NCI-H82 treated with DMSO at 0.1 percent for 48 hours (cell line): ENCODE data around the gene ZNF121.
A peak's percentile ranks its signal among the peaks of the same experiment; 100 is the strongest.
"Not testable (repeated sequence)": the region's sequence is repeated elsewhere in the genome, so short reads cannot be mapped to it uniquely, and the experiment has no call there.

Experiments used
- DNase-seq: peaks from one replicate; lab custom pipeline; 2025; ENCODE audit not compliant: unreplicated experiment; lab: John Stamatoyannopoulos, UW

The ZNF121 gene

DNA sequence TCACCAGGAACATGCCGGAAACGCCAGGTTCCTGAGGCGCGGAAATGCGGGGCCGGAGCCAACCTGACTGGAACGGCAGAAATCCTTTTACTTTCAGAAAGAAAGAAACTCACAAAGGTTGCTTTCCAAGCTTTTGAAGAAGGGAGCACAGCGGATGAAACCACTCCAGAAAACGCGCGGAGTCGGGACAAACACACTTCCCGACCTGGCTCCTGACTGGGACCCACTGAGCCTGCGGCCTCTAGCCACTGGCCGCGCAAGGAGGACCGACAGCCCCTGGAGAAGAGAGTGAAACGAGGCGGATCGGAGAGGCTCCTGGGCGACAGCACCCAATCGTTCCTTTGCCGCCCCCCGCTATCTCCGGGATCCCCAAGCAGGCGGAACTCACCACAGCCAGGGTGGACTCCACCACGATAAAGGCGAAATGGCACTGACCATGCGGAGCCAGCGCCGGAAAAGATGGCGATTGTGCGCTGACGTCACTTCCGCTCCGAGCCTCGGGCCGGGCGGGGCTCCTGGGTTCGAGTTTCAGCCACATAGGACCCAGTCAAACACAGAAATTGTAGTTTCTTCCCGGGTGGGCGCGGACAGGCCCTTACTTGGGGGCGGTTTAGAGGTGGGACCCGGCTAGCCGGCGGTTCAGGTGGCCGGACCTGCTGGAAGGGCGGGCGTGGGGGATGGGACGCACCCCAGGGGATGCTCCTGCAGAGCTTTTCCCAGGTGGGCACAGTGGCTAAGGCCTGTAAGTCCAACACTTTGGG lies at the start of gene ZNF121:
Gene ZNF121 (minus strand): TSS at position 432 of the 761 bp plus-strand sequence. CDS start 16,407 bp downstream, outside the sequence.
- peak; percentile 3 for DNase-seq

DNA sequence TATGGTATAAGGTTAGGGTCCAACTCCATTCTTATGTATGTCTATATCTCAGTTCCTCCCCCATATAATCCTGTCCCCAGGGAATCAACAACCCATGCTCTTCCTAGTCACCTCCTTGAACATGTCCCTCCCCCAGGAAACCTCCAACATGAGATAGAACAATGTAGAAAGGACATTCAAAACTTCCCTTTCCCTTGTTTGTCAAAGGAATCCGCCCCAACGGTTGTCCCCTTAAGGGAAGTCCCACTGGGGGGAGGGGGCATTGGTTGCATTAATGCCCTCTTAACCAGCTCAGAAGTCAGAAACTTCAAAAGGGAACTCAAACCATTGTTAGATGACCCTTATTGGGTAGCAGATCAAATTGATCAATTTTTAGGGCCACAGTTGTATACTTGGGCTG lies 43.6 kb upstream of the ZNF121 start:
- DNase-seq = no peak

DNA sequence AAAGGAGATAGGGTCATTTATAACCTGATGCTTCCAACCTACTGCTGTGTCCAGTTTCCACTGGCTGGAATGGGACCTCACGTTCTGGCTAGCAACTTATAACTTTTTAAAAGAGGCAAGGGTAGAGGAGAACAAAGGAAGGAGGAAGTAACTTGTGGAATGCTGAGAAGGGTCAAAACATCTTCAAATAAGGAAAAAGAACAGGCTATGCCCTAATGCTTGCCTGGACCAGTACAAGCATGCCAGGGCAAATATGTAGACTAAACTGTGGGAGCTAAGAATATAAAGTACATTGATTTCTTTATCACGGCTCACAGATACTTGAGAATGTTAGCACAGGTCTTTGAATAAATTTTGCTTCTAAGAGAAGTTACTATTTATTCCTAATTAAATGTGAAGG lies 38.2 kb upstream of the ZNF121 start:
- no peak for DNase-seq

DNA sequence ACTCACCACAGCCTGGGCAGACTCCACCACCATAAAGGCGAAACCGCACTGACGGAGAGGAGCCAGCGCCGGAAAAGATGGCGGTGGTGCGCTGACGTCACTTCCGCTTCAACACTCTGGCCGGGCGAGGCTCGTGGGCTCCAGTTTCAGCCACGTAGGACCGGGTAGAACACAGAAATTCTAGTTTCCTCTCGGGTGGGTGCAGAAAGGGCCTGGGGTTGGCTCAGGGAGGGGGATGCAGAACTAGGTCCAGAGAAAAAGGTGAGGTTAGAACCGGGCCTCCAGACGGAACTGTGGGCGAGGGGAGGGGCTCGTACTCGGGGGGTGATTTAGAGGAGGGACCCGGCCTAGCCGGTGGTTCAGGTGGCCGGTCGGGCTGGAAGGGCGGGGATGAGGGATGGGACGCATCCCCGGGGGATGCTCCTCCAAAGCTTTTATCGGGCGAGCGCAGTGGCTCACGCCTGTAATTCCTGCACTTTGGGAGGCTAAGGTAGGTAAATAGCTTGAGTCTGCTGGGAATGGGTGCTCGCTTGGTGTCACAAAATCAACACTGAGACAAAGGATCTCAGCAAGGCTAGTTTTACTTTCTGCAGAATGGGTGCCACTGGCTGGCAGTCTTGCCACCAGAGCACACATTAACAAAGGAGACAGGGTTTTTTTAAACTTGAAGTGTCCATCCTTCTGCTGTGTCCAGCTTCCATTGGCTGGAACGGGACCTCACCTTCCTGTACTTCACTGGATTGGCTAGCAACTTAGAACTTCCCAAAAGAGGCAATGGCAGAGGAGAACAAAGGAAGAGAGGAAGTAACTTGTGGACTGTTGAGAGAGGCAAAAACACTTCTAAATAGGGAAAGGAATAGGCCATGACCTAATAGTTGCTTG lies 37.1 kb upstream of the ZNF121 start, which contains the start of gene ZNF561:
Gene ZNF561 (minus strand): TSS at position 77 of the 882 bp plus-strand sequence. CDS start 1,776 bp downstream, outside the sequence.
- DNase-seq = peak; percentile 31

DNA sequence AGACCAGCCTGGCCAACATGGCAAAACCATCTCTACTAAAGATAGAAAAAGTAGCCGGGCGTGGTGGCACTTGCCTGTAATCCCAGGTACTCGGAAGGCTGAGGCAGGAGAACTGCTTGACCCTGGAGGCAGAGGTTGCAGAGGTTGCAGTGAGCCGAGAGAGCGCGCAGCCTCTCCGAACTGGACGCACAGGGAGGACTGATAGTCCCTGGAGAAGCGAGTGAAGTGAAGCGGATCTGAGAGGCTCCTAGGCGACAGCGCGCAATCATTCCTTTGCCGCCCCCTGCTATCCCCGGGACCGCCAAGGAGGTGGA lies 36.5 kb upstream of the ZNF121 start:
- no peak for DNase-seq

DNA sequence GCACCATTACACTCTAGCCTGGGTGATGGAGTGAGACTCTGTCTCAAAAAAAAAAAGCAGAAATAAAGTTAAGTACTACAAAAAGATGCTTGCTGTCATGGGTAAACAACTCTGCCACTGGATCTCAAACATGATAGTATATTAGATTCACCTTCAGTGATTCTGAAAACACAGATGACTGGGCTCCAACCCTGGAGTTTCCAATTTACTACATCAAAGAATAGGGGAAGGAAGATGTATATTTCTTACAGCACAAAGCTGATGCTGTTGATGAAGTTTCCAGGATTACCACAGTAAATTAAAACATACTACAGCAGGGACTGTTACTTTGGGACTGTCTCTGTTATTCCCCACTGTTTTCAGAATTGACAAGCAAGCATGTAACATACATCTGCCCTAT lies 31.5 kb upstream of the ZNF121 start:
- DNase-seq = no peak

DNA sequence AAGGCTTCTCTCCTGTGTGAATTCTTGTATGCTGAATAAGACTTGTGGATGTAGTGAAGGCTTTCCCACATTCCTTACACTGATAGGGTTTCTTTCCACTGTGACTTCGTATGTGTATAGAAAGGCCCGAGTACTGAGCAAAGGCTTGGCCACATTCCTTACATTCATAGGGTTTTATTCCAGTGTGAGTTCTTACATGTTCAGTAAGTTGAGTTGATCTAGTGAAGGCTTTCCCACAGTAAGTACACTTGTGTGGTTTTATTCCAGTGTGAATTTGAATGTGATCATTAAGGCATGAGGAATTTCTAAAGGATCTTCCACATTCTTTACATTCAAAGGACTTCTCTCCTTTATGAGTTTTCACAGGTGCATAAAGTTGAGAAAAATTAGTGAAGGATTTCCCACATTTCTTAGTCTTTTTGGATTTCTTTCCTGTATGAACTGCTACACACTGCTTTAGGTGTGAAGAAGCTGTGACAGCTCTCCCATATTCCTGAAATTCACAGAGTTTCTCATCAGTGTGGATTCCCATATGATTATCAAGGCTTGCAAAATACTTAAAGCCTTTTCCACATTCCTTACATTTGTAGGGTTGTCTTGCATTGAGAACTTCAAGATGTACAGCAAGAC lies 26.3 kb upstream of the ZNF121 start:
- no peak for DNase-seq

DNA sequence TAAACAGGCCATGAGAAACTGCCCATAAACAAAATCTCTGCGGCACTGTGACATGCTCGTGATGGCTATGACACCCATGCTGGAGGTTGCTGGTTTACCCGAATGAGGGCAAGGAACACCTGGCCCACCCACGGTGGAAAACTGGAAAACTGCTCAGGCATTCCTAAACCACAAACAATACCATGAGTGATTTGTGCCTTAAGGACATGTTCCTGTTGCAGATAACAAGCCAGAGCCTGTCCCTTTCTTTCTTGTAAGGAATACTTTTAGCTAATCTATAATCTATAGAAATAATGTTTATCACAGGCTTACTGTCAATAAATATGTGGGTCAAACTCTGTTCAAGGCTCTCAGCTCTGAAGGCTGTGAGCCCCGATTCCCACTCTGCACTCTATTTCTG lies 24.6 kb upstream of the ZNF121 start:
- DNase-seq = no peak

DNA sequence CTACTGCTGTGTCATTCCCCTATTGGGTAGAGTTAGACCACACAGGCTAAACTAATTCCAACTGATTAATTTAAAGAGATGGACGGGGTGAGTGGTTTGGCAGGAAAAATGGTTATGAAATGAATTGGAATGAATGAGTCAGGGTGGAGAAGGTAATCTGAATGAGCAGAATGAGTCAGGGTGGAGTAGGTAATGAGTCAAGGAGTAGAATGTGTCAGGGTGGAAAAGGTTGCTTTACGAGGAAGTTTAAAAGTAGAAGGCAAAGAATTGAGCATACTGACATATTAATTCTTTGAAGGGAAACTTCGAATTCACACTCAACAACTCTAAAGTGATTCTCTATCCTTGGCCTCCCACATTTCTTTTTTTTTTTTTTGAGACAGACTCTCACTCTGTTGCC lies 12.7 kb upstream of the ZNF121 start:
- DNase-seq = no peak

DNA sequence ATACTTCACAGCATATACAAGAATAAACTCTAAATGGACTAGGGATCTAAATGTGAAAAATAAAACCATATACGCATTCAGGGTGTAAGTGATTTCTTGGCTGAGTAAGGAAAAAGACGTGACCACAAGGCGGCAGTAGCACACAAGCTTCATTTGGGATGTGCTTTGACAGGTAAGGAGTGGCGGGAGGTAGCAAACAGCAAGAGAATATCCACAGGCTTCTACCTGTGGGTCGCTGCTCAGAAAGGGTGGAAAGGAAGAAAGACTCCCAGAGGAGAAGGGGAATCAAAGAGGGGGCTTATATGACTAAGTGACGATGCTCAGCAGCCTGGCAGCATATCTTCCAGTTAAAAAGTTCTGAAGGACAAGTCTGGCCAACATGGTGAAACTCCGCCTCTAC lies 2.5 kb upstream of the ZNF121 start:
- peak; percentile 36 for DNase-seq

DNA sequence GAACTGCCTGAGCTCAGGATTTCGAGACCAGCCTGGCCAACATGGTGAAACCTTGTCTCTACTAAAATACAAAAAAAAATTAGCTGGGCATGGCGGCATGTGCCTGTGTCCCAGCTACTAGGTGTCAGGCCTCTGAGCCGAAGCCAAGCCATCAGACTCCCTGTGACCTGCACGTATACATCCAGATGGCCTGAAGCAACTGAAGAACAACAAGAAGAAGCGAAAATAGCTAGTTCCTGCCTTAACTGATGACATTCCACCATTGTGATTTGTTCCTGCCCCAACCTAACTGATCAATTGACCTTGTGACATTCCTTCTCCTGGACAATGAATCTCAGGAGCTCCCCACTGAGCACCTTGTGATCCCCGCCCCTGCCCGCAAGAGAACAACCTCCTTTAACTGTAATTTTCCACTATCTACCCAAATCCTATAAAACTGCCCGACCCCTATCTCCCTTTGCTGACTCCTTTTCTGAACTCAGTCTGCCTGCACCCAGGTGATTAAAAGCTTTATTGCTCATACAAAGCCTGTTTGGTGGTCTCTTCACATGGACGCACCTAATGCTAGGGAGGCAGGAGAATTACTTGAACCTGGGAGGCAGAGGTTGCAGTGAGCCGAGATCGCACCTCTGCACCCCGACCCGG lies 2.1 kb downstream of the ZNF121 start:
- DNase-seq = not testable (repeated sequence)

DNA sequence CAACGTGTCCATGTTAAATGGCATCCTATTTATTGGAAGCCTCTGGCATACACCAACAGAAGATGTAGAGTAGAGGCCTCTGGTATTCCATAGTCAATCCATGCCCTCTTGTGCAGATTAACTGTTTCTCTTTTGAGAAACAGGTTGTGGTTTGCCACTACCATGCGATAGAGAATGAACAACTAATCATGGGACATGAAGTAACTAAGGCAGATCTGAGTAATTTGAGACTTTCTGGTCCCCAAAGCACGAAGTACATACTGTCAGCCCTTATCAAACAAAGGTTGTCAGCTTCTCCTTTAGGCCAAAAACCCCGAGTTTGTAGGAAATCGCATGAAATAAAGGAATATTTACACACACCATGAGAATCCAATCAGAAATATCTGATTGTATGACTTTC lies 3.6 kb downstream of the ZNF121 start:
- no peak for DNase-seq

DNA sequence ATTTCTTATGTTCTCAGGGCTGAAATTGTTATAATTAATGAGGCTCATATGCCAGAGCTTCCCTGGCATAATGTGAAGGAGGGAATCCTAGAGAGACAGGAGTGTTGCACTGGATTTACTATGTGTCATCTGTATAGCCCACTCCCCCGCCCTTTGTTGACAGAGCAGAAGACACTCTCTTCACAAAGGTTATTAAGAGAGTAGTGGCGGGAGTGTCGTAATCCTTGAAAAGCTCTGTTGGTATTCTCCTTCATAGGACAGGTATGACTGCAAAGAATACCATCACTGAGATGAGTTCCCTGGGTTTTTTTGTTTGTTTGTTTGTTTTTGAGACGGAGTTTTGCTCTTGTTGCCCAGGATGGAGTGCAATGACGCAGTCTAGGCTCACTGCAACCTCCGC lies 14.0 kb downstream of the ZNF121 start:
- no peak for DNase-seq

DNA sequence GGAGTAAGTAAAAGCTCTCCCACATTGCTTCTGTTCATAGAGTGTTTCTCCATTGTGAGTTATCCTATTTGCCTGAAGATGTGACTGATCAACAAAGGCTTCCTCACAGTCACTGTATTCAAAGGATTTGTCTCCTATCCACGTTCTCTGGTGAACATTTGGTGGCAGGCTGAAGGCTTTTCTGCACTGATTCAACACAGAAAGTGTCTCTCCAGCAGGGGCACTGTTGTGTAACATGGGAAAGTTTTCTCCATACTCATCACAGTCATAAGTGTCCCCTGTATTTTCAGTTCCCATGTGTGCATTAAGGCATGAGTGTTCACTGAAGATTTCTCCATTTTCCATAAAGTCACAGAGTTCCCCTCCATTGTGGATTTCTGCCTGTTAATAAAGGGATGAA lies 17.6 kb downstream of the ZNF121 start:
- no peak for DNase-seq

DNA sequence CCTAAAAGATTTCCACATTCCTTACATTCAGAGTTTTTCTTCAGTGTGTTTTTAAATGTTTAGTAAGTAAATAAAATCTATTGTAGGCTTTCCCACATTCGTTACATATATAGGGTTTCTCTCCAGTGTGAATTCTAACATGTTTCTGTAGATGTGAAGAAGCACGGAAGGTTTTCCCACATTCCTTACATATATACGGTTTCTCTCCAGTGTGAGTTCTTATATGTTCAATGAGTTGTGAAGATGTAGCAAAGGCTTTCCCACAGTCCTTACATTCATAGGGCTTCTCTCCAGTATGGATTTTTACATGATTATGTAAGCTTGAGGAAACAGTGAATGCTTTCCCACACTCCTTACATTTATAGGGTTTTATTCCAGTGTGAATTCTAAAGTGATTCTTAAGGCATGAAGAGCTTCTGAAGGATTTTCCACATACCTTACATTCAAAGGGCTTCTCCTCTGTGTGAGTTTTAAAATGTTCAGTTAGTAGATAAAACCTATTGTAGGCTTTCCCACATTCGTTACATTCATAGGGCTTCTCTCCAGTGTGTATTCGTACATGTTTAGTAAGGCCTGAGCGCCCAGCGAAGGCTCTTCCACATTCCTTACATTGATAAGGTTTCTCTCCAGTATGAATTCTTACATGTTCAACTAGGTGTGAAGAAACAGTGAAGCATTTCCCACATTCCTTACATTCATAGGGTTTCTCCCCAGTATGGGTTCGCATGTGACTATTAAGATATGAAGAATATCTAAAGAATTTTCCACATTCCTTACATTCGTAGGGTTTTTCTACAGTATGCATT lies 18.2 kb downstream of the ZNF121 start:
- DNase-seq = no peak

DNA sequence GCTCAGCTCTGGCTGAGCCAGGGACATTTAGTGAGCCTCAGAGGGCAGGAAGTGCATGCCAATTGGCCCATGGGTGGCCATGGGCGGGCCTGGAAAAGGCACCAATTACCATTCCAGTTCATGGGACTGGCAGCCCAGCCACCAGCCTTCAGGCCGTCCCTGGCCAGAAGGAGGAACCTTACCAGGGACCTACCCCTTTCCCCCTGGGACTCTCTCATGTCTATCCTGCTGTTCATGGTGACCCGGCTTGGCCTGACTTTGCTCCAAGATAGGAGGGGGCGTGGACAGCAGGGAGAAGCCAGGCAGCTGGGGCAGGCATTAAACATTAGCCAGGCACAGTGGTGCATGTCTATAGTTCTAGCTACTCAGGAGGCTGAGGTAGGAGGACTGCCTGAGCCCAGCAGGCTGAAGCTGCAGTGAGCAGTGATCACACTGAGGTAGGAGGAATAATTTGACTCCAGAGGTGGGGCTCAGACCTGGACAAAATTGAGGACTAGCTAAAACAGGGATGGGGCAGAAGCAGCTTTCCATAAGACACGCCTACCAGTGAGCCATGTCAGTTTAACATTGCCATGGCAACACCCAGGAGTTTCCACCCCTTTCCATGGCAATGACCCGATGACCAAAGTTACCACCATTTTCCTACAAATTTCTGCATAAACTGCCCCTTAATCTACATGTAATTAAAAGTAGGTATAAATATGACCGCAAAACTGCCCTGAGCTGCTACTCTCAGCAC lies 31.6 kb downstream of the ZNF121 start:
- no peak for DNase-seq

DNA sequence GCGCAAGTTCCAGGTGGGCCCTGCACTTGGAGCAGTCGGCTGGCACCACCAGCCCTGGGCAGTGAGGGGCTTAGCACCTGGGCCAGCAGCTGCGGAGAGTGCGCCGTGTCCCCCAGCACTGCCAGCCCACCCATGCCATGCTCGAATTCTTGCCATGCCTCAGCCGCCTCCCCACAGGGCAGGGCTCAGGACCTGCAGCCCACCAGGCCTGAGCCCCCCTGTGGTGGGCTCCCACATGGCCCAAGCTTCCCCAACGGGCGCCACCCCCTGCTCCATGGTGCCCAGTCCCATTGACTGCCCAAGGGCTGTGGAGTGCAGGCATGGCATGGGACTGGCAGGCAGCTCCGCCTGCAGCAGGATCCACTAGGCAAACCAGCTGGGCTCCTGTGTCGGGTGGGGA lies 36.4 kb downstream of the ZNF121 start:
- no peak for DNase-seq

DNA sequence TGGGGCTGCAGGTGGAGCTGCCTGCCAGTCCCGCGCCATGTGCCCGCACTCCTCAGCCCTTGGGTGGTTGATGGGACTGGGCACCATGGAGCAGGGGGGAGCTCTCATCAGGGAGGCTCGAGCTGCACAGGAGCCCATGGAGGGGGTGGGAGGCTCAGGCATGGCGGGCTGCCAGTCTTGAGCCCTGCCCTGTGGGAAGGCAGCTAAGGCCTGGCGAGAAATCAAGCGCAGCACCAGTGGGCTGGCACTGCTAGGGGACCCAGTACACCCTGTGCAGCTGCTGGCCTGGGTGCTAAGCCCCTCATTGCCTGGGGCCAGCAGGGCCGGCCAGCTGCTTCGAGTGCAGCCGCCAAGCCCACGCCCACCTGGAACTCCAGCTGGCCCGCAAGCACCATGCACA lies 43.0 kb downstream of the ZNF121 start:
- not testable (repeated sequence) for DNase-seq

DNA sequence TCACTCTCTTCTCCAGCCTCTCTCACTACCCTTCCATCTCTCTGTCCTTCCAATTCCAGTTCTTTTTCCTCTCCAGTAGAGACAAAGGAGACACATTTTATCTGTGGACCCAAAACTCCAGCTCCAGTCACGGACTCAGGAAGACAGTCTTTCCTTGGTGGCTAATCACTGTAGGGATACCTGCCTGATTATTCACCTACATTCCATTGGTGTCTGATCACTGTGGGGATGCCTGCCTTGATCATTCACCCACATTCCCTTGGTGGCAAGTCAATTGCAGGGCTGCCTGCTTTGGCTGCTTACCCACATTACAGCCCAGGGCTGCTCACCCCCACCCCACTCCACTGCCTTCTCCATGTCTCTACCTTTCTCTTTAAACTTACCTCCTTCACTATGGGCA lies 44.4 kb downstream of the ZNF121 start:
- not testable (repeated sequence) for DNase-seq

DNA sequence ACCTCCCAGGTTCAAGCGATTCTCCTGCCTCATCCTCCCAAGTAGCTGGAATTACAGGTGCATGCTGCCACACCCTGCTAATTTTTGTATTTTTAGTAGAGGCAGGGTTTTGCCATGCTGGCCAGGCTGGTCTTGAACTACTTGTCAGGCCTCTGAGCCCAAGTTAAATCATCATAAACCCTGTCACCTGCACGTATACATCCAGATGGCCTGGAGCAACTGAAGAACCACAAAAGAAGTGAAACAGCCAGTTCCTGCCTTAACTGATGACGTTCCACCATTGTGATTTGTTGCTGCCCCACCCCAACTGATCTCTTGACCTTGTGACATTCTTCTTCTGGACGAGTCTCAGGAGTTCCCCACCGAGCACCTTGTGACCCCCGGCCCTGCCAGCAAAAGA lies 45.1 kb downstream of the ZNF121 start:
- not testable (repeated sequence) for DNase-seq
